ENCODE results near the gene POU5F2. TPM values are rescaled to one million over a fixed set of nuclear protein-coding genes. Genes with fewer than 3 reads are reported as not detected.

POU5F2 gene
- total and polyA plus RNA-seq, 2 of the 8 experiments (the other 6 are each of a cell fraction or from before 2014, with no cell fraction given): 0.06 to 0.08 TPM

- no peak overlapping the region for H3K4me2 ChIP-seq (ENCODE audit: insufficient read depth in 1 of 2, low read depth in 2 of 2, low read length in 2 of 2)
- no peaks in the 10 kb centered on the region for H3K4me1 ChIP-seq (replicated peaks in 1 of 4; ENCODE audit: control insufficient read depth in 3 of 4, insufficient read depth in 4 of 4, low read length in 3 of 4)
- no peak overlapping the region for H4K8ac ChIP-seq (ENCODE audit: extremely low read depth, insufficient read depth, low read length)
- no peaks in the 10 kb centered on the region for H3K79me2 ChIP-seq (ENCODE audit: control insufficient read depth in 1 of 2, insufficient read depth in 2 of 2, low read length in 2 of 2)
- no peak overlapping the region for H4K5ac ChIP-seq (ENCODE audit: insufficient read length, low read depth, low read length)
- POLR2A ChIA-PET (ENCODE audit: partially characterized antibody): no interaction called here
- no peak overlapping the region for H3K9ac ChIP-seq (replicated peaks in 1 of 4; ENCODE audit: extremely low read depth in 1 of 4, low read depth in 3 of 4, low read length in 3 of 4)
- WGBS, 2 experiments (ENCODE audit: extremely low coverage in 1 of 2, insufficient coverage in 1 of 2, insufficient read length in 1 of 2, insufficient replicate concordance in 2 of 2, low coverage in 1 of 2, low lambda C conversion rate in 2 of 2, missing lambda C conversion rate in 1 of 2): 85% methylated on average over 1 of the region's 1 CpG; no CpG with 5 or more reads in 1 of the 2 experiments
- no peaks in the 10 kb centered on the region for H3K27me3 ChIP-seq (replicated peaks in 1 of 4; ENCODE audit: control insufficient read depth in 3 of 4, extremely low read depth in 1 of 4, insufficient read depth in 3 of 4, low read length in 3 of 4)
- DNase-seq (ENCODE audit: low read depth in 1 of 2, low spot score in 2 of 2): no peak
- no peak overlapping the region for H3K4me3 ChIP-seq (ENCODE audit: extremely low read depth in 1 of 4, insufficient read depth in 2 of 4, low read depth in 3 of 4, low read length in 4 of 4)
- H3K9me3 ChIP-seq (ENCODE audit: insufficient read depth in 2 of 2, low read depth in 1 of 2, low read length in 1 of 2): no peaks in the 10 kb centered on the region
- no peak overlapping the region for H2BK20ac ChIP-seq (ENCODE audit: low read length)
- no peak for TF ChIP-seq EGR1 (IDR thresholded peaks at IDR 0.05; ENCODE audit: borderline replicate concordance, low read depth, low read length)
- no peak for TF ChIP-seq TAF1 (IDR thresholded peaks at IDR 0.05; ENCODE audit: low read depth, low read length)
- TF ChIP-seq SIX5 (IDR thresholded peaks at IDR 0.05; ENCODE audit: low read depth, low read length): no peak
- no peaks in the 10 kb centered on the region for H3K36me3 ChIP-seq (ENCODE audit: control insufficient read depth in 2 of 4, insufficient read depth in 4 of 4, low read length in 3 of 4)
- no peaks in the 10 kb centered on the region for H3K79me1 ChIP-seq (ENCODE audit: low read depth, low read length)
- no peaks in the 10 kb centered on the region for H4K20me1 ChIP-seq (replicated peaks in 1 of 2; ENCODE audit: control insufficient read depth in 1 of 2, insufficient read depth in 2 of 2, low read length in 2 of 2)
- no peaks in the 10 kb centered on the region for H3K23me2 ChIP-seq (ENCODE audit: low read depth, low read length)
- no peak overlapping the region for H2BK15ac ChIP-seq (ENCODE audit: low read length)
- no peak overlapping the region for H3K4ac ChIP-seq (replicated peaks; ENCODE audit: insufficient read length, low read depth, low read length)
- H2BK12ac ChIP-seq (ENCODE audit: low read depth, low read length): no peak overlapping the region
- H2AK5ac ChIP-seq (ENCODE audit: low read depth, low read length): no peak overlapping the region
- no peak overlapping the region for H3K23ac ChIP-seq (ENCODE audit: insufficient read length)
- no peak overlapping the region for H2BK120ac ChIP-seq (replicated peaks; ENCODE audit: low read depth, low read length)
- no peak overlapping the region for H3K18ac ChIP-seq (ENCODE audit: extremely low read depth, low read length)
- no peak overlapping the region for H3K27ac ChIP-seq (ENCODE audit: low read depth, low read length)
- no peak overlapping the region for H4K91ac ChIP-seq (replicated peaks; ENCODE audit: insufficient read length, low read length)
- no peak overlapping the region for H3K56ac ChIP-seq (replicated peaks; ENCODE audit: insufficient read length, low read depth, low read length)
- no peak overlapping the region for H2BK5ac ChIP-seq (ENCODE audit: low read depth, low read length)
- CTCF ChIA-PET (ENCODE audit: partially characterized antibody): no interaction called here
- FAIRE-seq: no peak
- H3K14ac ChIP-seq (ENCODE audit: insufficient read length): no peak overlapping the region
- no peak overlapping the region for H2AFZ ChIP-seq (ENCODE audit: low read length)
These were observed 7.5 kb upstream of the POU5F2 start for GRCh38 chr5:93748875-93749397.
